ENCODE results near the gene TOMM20. TPM values are rescaled to one million over a fixed set of nuclear protein-coding genes. Genes with fewer than 3 reads are reported as not detected.

The TOMM20 gene
- total and polyA plus RNA-seq, 5 donors = 66.3 to 110 (median 94.5) TPM

Other genes with a start within 250 kb of the TOMM20 start
- gene RBM34, start 32.4 kb upstream of the TOMM20 start, total RNA-seq = 10 to 100 TPM; 44.8 to 57.4 (median 53.8) TPM
- 60.3 TPM for gene RBM34, start 32.4 kb upstream of the TOMM20 start, polyA plus RNA-seq
- 10 to 100 TPM; 18.4 to 22.4 (median 21.1) TPM for gene ARID4B, start 199.3 kb upstream of the TOMM20 start, total RNA-seq
- 10.8 TPM for gene ARID4B, start 199.3 kb upstream of the TOMM20 start, polyA plus RNA-seq
- 10 to 100 TPM; 29.7 to 33.5 (median 31.0) TPM for gene GGPS1, start 199.7 kb upstream of the TOMM20 start, total RNA-seq
- gene GGPS1, start 199.7 kb upstream of the TOMM20 start, polyA plus RNA-seq = 22.0 TPM
- 10 to 100 TPM; 13.3 to 22.3 (median 17.9) TPM for gene TBCE, start 238.6 kb upstream of the TOMM20 start, total RNA-seq
- gene TBCE, start 238.6 kb upstream of the TOMM20 start, polyA plus RNA-seq = 17.2 TPM